GM12878 (cell line): ENCODE data around the gene ANO7.

Source experiments
- CHD2 ChIP-seq: IDR thresholded peaks from 2 replicates; pipeline ENCODE4 v1.6.1; 2011; ENCODE audit warnings: low read depth, low read length, improper control_type of control experiment, borderline replicate concordance
- CHD4 ChIP-seq: fragments of 200-600 bp; sonication (generic); IDR thresholded peaks from 2 replicates; pipeline ENCODE4 v1.6.1; 2016; ENCODE audit warnings: mild to moderate bottlenecking
- CREB1 ChIP-seq: IDR thresholded peaks from 2 replicates; pipeline ENCODE4 v1.6.1; 2012; ENCODE audit warnings: low read depth, mild to moderate bottlenecking, inconsistent platforms
- CTCF ChIP-seq, 3 experiments: IDR thresholded peaks in 2 of 3; conservative IDR thresholded peaks in 1 of 3; 2 replicates each; pipeline ENCODE4 v1.5.1; 2011; ENCODE audit warnings: low read depth in 3 of 3, low read length in 3 of 3, mild to moderate bottlenecking in 3 of 3, control low read depth in 2 of 3, moderate library complexity in 2 of 3, inconsistent platforms in 1 of 3, mixed read lengths in 1 of 3; ENCODE audit not compliant: control insufficient read depth in 2 of 3, insufficient read depth in 1 of 3; ENCODE audit errors: extremely low read depth in 1 of 3
- E2F4 ChIP-seq: IDR thresholded peaks from 2 replicates; pipeline ENCODE4 v1.6.1; 2012; ENCODE audit warnings: low read depth, low read length, improper control_type of control experiment
- EZH2 ChIP-seq: IDR thresholded peaks from 2 replicates; pipeline ENCODE4 v1.6.1; 2012; ENCODE audit warnings: low read depth, mild to moderate bottlenecking, control low read depth, inconsistent platforms, low read length, borderline replicate concordance; ENCODE audit not compliant: control insufficient read depth
- GATAD2B ChIP-seq: fragments of 450-650 bp; conservative IDR thresholded peaks from 2 replicates; pipeline ENCODE4 v1.6.1; 2017; ENCODE audit warnings: low read depth, mild to moderate bottlenecking, moderate library complexity
- IRF4 ChIP-seq: IDR thresholded peaks from 2 replicates; pipeline ENCODE4 v1.6.1; 2011; ENCODE audit warnings: low read depth, low read length
- KLF5 ChIP-seq: fragments of 450-650 bp; IDR thresholded peaks from 2 replicates; pipeline ENCODE4 v1.6.1; 2014; ENCODE audit warnings: mild to moderate bottlenecking; ENCODE audit not compliant: partially characterized antibody
- RBBP5 ChIP-seq: fragments of 200-600 bp; sonication (generic); conservative IDR thresholded peaks from 2 replicates; pipeline ENCODE4 v1.6.1; 2016
- SIN3A ChIP-seq: IDR thresholded peaks from 2 replicates; pipeline ENCODE4 v1.6.1; 2012; ENCODE audit warnings: low read depth, low read length, improper control_type of control experiment
- ZZZ3 ChIP-seq: IDR thresholded peaks from 2 replicates; pipeline ENCODE4 v1.6.1; 2011; ENCODE audit warnings: low read depth; ENCODE audit not compliant: control insufficient read depth, insufficient read length
- TF ChIP-seq, protein P1 (sequence below): fragments of 450-650 bp; IDR thresholded peaks from 2 replicates; pipeline ENCODE4 v1.6.1; 2017; ENCODE audit warnings: mild to moderate bottlenecking

- TF ChIP-seq CHD2 (no peak), CHD4 (no peak), KLF5 (no peak), CTCF (IDR thresholded peaks at IDR 0.05 in 2 of 3, conservative IDR thresholded peaks at IDR 0.05 in 1 of 3; ENCODE audit: control insufficient read depth in 2 of 3, extremely low read depth in 1 of 3, insufficient read depth in 1 of 3, low read depth in 3 of 3, low read length in 3 of 3) (no peak), IRF4 (no peak), SIN3A (no peak), CREB1 (no peak), GATAD2B (no peak), ZZZ3 (no peak), E2F4 (no peak), RBBP5 (no peak), EZH2 (no peak)
- TF ChIP-seq, protein P1, sequence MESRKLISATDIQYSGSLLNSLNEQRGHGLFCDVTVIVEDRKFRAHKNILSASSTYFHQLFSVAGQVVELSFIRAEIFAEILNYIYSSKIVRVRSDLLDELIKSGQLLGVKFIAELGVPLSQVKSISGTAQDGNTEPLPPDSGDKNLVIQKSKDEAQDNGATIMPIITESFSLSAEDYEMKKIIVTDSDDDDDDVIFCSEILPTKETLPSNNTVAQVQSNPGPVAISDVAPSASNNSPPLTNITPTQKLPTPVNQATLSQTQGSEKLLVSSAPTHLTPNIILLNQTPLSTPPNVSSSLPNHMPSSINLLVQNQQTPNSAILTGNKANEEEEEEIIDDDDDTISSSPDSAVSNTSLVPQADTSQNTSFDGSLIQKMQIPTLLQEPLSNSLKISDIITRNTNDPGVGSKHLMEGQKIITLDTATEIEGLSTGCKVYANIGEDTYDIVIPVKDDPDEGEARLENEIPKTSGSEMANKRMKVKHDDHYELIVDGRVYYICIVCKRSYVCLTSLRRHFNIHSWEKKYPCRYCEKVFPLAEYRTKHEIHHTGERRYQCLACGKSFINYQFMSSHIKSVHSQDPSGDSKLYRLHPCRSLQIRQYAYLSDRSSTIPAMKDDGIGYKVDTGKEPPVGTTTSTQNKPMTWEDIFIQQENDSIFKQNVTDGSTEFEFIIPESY, result no peak
Measured at GRCh38 chr2:241234066-241234790, 45.8 kb downstream of the ANO7 start.
